Liver (tissue), 9 donors: ENCODE results near the gene CCDC191. TPM values are rescaled to one million over a fixed set of nuclear protein-coding genes. Genes with fewer than 3 reads are reported as not detected.

Source experiments
- DNase-seq: peaks from one replicate; pipeline ENCODE4 v3.0.0-alpha.2; 2017; ENCODE audit warnings: low spot score
- H3K27ac ChIP-seq, 2 donors: one replicate each; pipeline ENCODE4 v1.7.0; 2013; ENCODE audit warnings: inconsistent platforms in 2 of 2, low read length in 2 of 2, control low read depth in 1 of 2, low read depth in 1 of 2, mild to moderate bottlenecking in 1 of 2
- H3K27me3 ChIP-seq, 4 donors: one replicate each; pipeline versions ENCODE4 v1.6.1 to v1.7.0; 2013; ENCODE audit warnings: low read length in 3 of 4, inconsistent platforms in 1 of 4, mild to moderate bottlenecking in 1 of 4, moderate library complexity in 1 of 4; ENCODE audit not compliant: control insufficient read depth in 4 of 4, insufficient read depth in 4 of 4
- H3K36me3 ChIP-seq, 4 donors: one replicate each; pipeline versions ENCODE4 v1.6.1 to v1.7.0; 2013; ENCODE audit warnings: low read length in 3 of 4, mild to moderate bottlenecking in 3 of 4, low read depth in 1 of 4, moderate library complexity in 1 of 4; ENCODE audit not compliant: control insufficient read depth in 4 of 4, insufficient read depth in 3 of 4
- H3K4me1 ChIP-seq, 4 donors: one replicate each; pipeline versions ENCODE4 v1.6.1 to v1.7.0; 2013; ENCODE audit warnings: low read length in 3 of 4, mild to moderate bottlenecking in 3 of 4, moderate library complexity in 1 of 4; ENCODE audit not compliant: control insufficient read depth in 4 of 4, insufficient read depth in 4 of 4
- H3K4me3 ChIP-seq, 3 donors: one replicate each; pipeline versions ENCODE4 v1.6.1 to v1.7.0; 2013; ENCODE audit warnings: low read length in 3 of 3, control low read depth in 1 of 3, low read depth in 1 of 3, mild to moderate bottlenecking in 1 of 3
- H3K9ac ChIP-seq, 2 donors: one replicate each; pipeline ENCODE4 v1.7.0; 2013; ENCODE audit warnings: low read length in 2 of 2, mild to moderate bottlenecking in 2 of 2, moderate library complexity in 2 of 2, control low read depth in 1 of 2, low read depth in 1 of 2
- H3K9me3 ChIP-seq, 4 donors: one replicate each; pipeline versions ENCODE4 v1.6.1 to v1.7.0; 2013; ENCODE audit warnings: low read length in 3 of 4; ENCODE audit not compliant: control insufficient read depth in 4 of 4
- EGR1 ChIP-seq, 2 donors: IDR thresholded peaks; 2 replicates each; pipeline ENCODE4 v1.6.1; 2016 to 2018; ENCODE audit warnings: antibody characterized with exemption in 2 of 2, low read depth in 2 of 2
- FOXA1 ChIP-seq: IDR thresholded peaks from 2 replicates; pipeline ENCODE4 v1.6.1; 2016; ENCODE audit warnings: antibody characterized with exemption
- FOXA2 ChIP-seq: IDR thresholded peaks from 2 replicates; pipeline ENCODE4 v1.6.1; 2016; ENCODE audit warnings: antibody characterized with exemption
- GABPA ChIP-seq, 2 donors: IDR thresholded peaks in 1 of 2; conservative IDR thresholded peaks in 1 of 2; 2 replicates each; pipeline ENCODE4 v1.6.1; 2016; ENCODE audit warnings: antibody characterized with exemption in 2 of 2, mild to moderate bottlenecking in 1 of 2, moderate library complexity in 1 of 2
- HNF4A ChIP-seq, 2 donors: conservative IDR thresholded peaks; 2 replicates each; pipeline ENCODE4 v1.6.1; 2016; ENCODE audit warnings: antibody characterized with exemption in 2 of 2, mild to moderate bottlenecking in 2 of 2
- HNF4G ChIP-seq: IDR thresholded peaks from 2 replicates; pipeline ENCODE4 v1.6.1; 2016; ENCODE audit warnings: antibody characterized with exemption
- JUND ChIP-seq, 2 donors: IDR thresholded peaks; 2 replicates each; pipeline ENCODE4 v1.6.1; 2016; ENCODE audit warnings: antibody characterized with exemption in 2 of 2
- MAX ChIP-seq: IDR thresholded peaks from 2 replicates; pipeline ENCODE4 v1.6.1; 2016; ENCODE audit warnings: antibody characterized with exemption
- NR2F2 ChIP-seq: IDR thresholded peaks from 2 replicates; pipeline ENCODE4 v1.6.1; 2016; ENCODE audit warnings: antibody characterized with exemption
- RAD21 ChIP-seq, 2 donors: IDR thresholded peaks; 2 replicates each; pipeline ENCODE4 v1.6.1; 2016; ENCODE audit warnings: antibody characterized with exemption in 2 of 2, mild to moderate bottlenecking in 2 of 2
- REST ChIP-seq: IDR thresholded peaks from 2 replicates; pipeline ENCODE4 v1.6.1; 2016; ENCODE audit warnings: antibody characterized with exemption, mild to moderate bottlenecking
- RXRA ChIP-seq, 2 donors: IDR thresholded peaks; 2 replicates each; pipeline ENCODE4 v1.6.1; 2017 to 2018; ENCODE audit warnings: antibody characterized with exemption in 2 of 2, mild to moderate bottlenecking in 1 of 2
- SP1 ChIP-seq: IDR thresholded peaks from 2 replicates; pipeline ENCODE4 v1.6.1; 2018; ENCODE audit warnings: antibody characterized with exemption, mild to moderate bottlenecking
- TAF1 ChIP-seq: conservative IDR thresholded peaks from 2 replicates; pipeline ENCODE4 v1.6.1; 2016; ENCODE audit warnings: antibody characterized with exemption, mild to moderate bottlenecking
- YY1 ChIP-seq: IDR thresholded peaks from 2 replicates; pipeline ENCODE4 v1.6.1; 2016; ENCODE audit warnings: antibody characterized with exemption, mild to moderate bottlenecking
- ZBTB33 ChIP-seq: IDR thresholded peaks from 2 replicates; pipeline ENCODE4 v1.6.1; 2016; ENCODE audit warnings: antibody characterized with exemption
- WGBS: extraction: QIAGEN DNeasy Blood & Tissue Kit; methylation state at CpG from one replicate; pipeline ENCODE4 v1.1.7; 2013; 5-methylcytosine and 5-hydroxymethylcytosine counted together
- polyA plus RNA-seq, 2 donors: library from polyadenylated mRNA; stranded (reverse) in 1 of 2; unstranded in 1 of 2; fragments of 200-250 nt in 1 of 2; fragments of >200 nt in 1 of 2; fragmentation: Nextera tagmentation in 1 of 2; extraction: Ambion mirVana in 1 of 2; gene quantifications; one replicate each; pipeline versions ENCODE4 v1.2.1 to v1.2.3, GENCODE V29; 2013 to 2015
- total RNA-seq, 2 donors: library from RNA; depleted of rRNA; stranded (reverse); fragments of >200 nt; gene quantifications; one replicate each; pipeline ENCODE4 v1.2.3, GENCODE V29; 2014
- donor health status: healthy.
- donor health status: healthy.
- donor health status: healthy.
- donor health status: healthy.
- donor health status: healthy.

CCDC191 gene
- total and polyA plus RNA-seq, 4 donors, result 0.31 to 1.0 (median 0.80) TPM

- TF ChIP-seq HNF4A (conservative IDR thresholded peaks at IDR 0.05) (no peak), YY1 (no peak), TAF1 (no peak), ZBTB33 (no peak)
Observed at GRCh38 chr3:114101101-114101500, 44.8 kb upstream of the CCDC191 start (continued).

GRCh38 chr3:114095796-114096195, 39.5 kb upstream of the CCDC191 start:
- Histone ChIP-seq H3K4me1 (no peaks in the 10 kb centered on the region), H3K27ac (no peak overlapping the region), H3K9me3 (no peaks in the 10 kb centered on the region), H3K4me3 (no peak overlapping the region), H3K27me3 (no peaks in the 10 kb centered on the region), H3K9ac (no peak overlapping the region), H3K36me3 (no peaks in the 10 kb centered on the region)
- WGBS, result 67% methylated on average over 3 of the region's 3 CpGs
- TF ChIP-seq GABPA (IDR thresholded peaks at IDR 0.05 in 1 of 2, conservative IDR thresholded peaks at IDR 0.05 in 1 of 2) (no peak), JUND (IDR thresholded peaks at IDR 0.05) (no peak), SP1 (no peak), RAD21 (IDR thresholded peaks at IDR 0.05) (no peak), HNF4A (conservative IDR thresholded peaks at IDR 0.05) (no peak), FOXA1 (no peak), ZBTB33 (no peak), RXRA (IDR thresholded peaks at IDR 0.05) (no peak), MAX (no peak), TAF1 (no peak)
- no peak for DNase-seq

- H3K4me3 ChIP-seq, result no peak overlapping the region
- no peak for DNase-seq
- H3K9me3 ChIP-seq, result no peaks in the 10 kb centered on the region
- no peaks in the 10 kb centered on the region for H3K36me3 ChIP-seq
- H3K27ac ChIP-seq, result no peak overlapping the region
- H3K4me1 ChIP-seq, result no peaks in the 10 kb centered on the region
- WGBS, result 61% methylated on average over 2 of the region's 2 CpGs
- no peak for TF ChIP-seq JUND (IDR thresholded peaks at IDR 0.05)
- no peak for TF ChIP-seq NR2F2
- no peak overlapping the region for H3K9ac ChIP-seq
- no peaks in the 10 kb centered on the region for H3K27me3 ChIP-seq
Observed at GRCh38 chr3:114093596-114093995, 37.3 kb upstream of the CCDC191 start.

GRCh38 chr3:114093016-114093380, 36.7 kb upstream of the CCDC191 start:
- H3K36me3 ChIP-seq, result no peaks in the 10 kb centered on the region
- no peak overlapping the region for H3K9ac ChIP-seq
- 54% methylated on average over 3 of the region's 3 CpGs for WGBS
- no peak for TF ChIP-seq MAX
- no peak for TF ChIP-seq RAD21 (IDR thresholded peaks at IDR 0.05)
- no peak for TF ChIP-seq HNF4G
- no peak for TF ChIP-seq FOXA1
- no peak for TF ChIP-seq REST
- TF ChIP-seq ZBTB33, result no peak
- no peak for TF ChIP-seq RXRA (IDR thresholded peaks at IDR 0.05)
- TF ChIP-seq HNF4A (conservative IDR thresholded peaks at IDR 0.05), result no peak
- no peak for TF ChIP-seq NR2F2
- TF ChIP-seq TAF1, result no peak
- no peak for TF ChIP-seq FOXA2
- no peak for TF ChIP-seq EGR1 (IDR thresholded peaks at IDR 0.05; ENCODE audit: low read depth in 2 of 2)
- no peaks in the 10 kb centered on the region for H3K9me3 ChIP-seq
- no peaks in the 10 kb centered on the region for H3K4me1 ChIP-seq
- H3K4me3 ChIP-seq, result no peak overlapping the region
- no peaks in the 10 kb centered on the region for H3K27me3 ChIP-seq
- DNase-seq, result no peak
- H3K27ac ChIP-seq, result no peak overlapping the region
